HG03039 (cell line): Measurements from ENCODE around the gene NOTCH2.
"Not testable (repeated sequence)": the region's sequence is repeated elsewhere in the genome, so short reads cannot be mapped to it uniquely, and the experiment has no call there.

Experiments
- ATAC-seq: cut with Tn5 transposase; IDR thresholded peaks from one replicate; pipeline ENCODE4 v1.9.1; 2021; ENCODE audit warnings: mild to moderate bottlenecking, moderate library complexity; ENCODE audit not compliant: unreplicated experiment

NOTCH2 gene

GRCh38 chr1:120069920-120070214 lies 405 bp upstream of the NOTCH2 start:
- ATAC-seq = not testable (repeated sequence)

DNA sequence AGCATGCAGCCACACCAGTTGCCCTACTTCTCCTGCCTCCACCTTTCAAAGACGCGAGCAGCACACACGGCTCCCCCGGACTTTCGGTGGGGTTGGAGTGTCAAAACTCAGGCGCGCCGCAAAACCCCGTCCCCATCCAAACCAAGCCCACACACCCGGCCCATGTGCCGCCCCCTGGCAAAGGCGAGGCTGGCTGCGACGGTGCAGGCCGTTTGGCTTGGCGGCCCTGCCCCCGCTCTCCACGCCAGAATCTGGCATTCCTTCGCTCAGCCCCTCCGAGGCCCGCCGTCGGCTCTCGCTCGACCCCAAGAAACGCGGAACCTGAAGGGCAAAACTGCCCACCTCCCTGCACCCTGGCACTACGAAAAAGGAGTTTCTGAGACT lies 787 bp downstream of the NOTCH2 start:
- not testable (repeated sequence) for ATAC-seq

DNA sequence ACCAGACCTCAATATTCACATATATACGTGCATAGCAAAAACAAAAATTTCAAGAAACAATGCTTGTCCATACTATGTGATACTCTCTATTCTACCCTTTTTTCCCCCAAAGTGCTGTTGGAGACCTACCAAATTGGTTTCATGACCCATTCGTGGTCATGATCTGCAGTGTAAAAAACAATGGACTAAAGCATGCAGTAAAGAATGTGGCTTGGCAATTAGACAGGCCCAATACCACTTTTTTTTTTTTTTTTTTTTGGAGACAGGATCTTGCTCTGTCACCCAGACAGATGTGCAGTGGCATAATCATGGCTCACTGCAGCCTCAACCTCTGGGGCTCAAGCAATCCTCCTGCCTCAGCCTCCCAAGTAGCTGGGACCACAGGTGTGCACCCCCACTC lies 21.3 kb downstream of the NOTCH2 start:
- not testable (repeated sequence) for ATAC-seq

DNA sequence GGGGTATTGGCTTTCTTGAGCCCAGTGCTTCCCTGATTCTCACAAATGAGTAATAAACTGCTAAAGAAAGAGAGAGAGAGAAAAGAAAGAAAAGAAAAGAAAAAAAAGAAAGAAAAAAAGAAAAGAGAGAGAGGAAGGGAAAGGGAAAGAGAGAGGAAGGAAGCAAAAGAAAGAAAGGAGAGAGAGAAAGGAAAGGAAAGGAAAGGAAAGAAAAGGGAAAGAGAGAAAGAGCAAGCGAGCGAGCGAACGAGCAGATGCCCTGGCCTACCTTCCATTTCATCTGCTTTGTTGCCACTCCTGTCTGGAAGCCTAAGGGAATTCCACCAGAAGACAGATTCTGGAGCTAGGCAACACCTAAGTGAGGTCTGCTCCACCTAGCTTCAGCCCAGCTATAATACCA lies 27.7 kb downstream of the NOTCH2 start:
- not testable (repeated sequence) for ATAC-seq

DNA sequence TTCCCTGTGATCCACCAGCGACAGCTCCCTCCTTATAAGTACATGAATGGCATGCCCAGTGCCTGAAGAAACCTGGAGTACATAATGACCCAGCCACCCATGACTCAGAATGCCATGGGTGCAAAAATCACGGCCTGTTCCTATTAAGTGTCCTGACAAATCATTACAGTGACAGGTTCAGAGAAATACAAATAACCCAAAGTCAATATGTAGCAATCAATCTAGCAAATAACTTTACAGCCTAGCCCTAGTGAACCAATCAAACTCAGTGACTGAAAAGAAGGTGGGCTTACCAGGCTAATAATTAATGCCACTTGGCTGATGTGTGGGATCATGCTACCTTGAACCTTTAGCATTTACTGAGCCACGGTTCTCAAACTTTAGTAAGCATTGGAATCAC lies 37.2 kb downstream of the NOTCH2 start:
- ATAC-seq = not testable (repeated sequence)

GRCh38 chr1:120023791-120024190 lies 45.7 kb downstream of the NOTCH2 start:
- ATAC-seq = not testable (repeated sequence)

DNA sequence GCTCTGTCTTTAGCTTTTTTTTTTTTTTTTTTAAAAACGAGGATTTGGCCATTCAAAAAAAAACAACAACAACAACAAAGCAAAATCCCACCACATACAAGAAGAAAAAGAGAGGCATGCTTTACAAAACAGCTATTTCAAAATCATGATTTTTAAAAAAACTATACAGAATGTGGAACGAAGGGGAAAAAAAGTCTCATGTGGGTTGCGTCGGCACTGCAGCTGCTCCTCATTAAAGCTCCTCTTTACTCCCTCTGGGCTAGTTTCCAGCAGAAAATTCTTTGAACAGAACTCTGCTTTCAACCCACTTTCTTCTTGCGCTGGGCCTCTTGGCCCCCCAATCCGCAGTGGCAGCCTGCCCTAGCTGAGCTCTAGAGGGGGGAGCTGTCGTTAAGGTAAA lies 54.5 kb downstream of the NOTCH2 start:
- ATAC-seq = not testable (repeated sequence)

DNA sequence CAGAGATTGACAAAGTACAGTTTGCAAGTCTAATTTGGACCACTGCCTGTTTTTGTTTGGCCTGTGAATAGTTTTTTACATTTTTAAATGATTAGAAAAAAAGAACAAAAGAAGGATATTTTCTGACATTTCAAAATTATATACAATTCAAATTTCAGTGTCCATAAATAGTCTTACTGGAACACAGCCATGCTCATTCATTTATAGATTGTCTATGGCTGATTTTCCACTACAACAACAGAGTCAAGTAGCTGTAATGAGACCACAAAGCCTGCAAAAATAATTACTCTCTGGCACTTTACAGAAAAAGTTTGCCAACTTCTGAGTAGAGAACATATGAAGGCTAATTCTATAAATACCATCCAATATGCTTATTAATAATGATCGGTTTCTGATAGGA lies 61.1 kb downstream of the NOTCH2 start:
- not testable (repeated sequence) for ATAC-seq

DNA sequence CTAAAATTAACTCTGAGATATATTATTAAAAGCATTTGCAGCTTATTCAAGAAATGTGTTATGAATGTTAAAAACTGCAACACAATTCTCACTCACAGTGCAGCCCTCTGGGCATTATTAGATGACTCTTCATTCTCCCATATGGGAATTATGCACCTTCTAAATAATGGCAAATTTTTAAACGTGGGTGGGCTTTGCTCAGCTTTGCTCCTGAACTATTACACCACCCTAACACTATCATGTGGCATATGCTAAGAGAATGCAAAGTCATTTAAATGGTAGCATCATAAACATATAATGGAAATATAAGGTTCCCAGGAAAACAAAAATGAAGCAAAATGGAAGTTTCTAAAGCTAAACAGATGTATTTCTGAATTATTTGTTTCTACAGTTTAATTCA lies 61.6 kb downstream of the NOTCH2 start:
- ATAC-seq = not testable (repeated sequence)

GRCh38 chr1:120001035-120001434 lies 68.4 kb downstream of the NOTCH2 start:
- not testable (repeated sequence) for ATAC-seq

- ATAC-seq = not testable (repeated sequence)
Observed at GRCh38 chr1:119996731-119997312, 72.6 kb downstream of the NOTCH2 start.

- not testable (repeated sequence) for ATAC-seq
Observed at GRCh38 chr1:119995975-119996374, 73.5 kb downstream of the NOTCH2 start.

- ATAC-seq = no peak
Observed at GRCh38 chr1:119988306-119989062, 81.0 kb downstream of the NOTCH2 start.

GRCh38 chr1:119987686-119988085 lies 81.8 kb downstream of the NOTCH2 start:
- no peak for ATAC-seq

DNA sequence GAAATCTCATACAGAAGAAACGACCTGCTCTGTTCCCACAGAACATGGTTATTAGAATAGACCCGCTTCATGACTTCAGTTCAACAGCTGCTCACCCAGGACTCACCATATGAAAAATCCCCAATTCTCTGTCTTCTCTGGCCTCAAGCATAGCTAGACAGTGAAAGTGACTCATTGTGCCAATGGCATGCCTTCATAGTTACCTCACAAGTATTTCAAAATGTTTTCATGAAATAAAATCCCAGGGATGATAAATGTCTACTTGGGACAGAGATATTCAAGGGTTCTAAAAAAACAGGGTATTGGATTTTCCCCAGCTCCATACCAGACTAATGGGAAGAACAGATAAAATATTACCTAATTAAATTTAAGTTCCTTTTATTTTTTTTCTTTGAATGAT lies 82.3 kb downstream of the NOTCH2 start:
- ATAC-seq = no peak

- ATAC-seq = no peak
Observed at GRCh38 chr1:119986007-119986497, 83.4 kb downstream of the NOTCH2 start.

DNA sequence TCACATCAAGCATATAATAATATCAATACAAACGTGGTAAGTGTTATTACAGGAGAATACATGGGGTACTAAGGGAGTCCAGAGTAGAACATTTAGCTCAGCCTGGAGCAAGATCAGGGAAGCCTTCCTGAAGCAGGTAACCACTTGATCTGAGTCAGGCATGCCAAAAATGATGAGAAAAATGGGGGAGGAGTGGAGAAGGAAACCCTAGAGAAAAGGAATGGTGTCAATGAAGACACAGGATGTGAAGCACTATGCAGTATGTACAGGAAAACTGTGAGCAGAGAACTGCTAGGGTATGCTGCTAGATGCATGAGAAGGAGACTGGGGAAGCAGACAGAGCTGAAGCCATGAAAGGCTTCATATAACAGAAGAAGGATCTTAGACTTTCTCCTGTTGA lies 84.7 kb downstream of the NOTCH2 start:
- no peak for ATAC-seq

- no peak for ATAC-seq
Observed at GRCh38 chr1:119981986-119982815, 87.3 kb downstream of the NOTCH2 start.

GRCh38 chr1:119981496-119981895 lies 88.0 kb downstream of the NOTCH2 start:
- ATAC-seq = no peak

GRCh38 chr1:119978018-119978505 lies 91.4 kb downstream of the NOTCH2 start:
- ATAC-seq = no peak

GRCh38 chr1:119977113-119977736 lies 92.2 kb downstream of the NOTCH2 start:
- not testable (repeated sequence) for ATAC-seq
